ENCODE measurements around the gene PRKAG2.
"Not testable (repeated sequence)": the region's sequence is repeated elsewhere in the genome, so short reads cannot be mapped to it uniquely, and the experiment has no call there.

Gene PRKAG2

DNA sequence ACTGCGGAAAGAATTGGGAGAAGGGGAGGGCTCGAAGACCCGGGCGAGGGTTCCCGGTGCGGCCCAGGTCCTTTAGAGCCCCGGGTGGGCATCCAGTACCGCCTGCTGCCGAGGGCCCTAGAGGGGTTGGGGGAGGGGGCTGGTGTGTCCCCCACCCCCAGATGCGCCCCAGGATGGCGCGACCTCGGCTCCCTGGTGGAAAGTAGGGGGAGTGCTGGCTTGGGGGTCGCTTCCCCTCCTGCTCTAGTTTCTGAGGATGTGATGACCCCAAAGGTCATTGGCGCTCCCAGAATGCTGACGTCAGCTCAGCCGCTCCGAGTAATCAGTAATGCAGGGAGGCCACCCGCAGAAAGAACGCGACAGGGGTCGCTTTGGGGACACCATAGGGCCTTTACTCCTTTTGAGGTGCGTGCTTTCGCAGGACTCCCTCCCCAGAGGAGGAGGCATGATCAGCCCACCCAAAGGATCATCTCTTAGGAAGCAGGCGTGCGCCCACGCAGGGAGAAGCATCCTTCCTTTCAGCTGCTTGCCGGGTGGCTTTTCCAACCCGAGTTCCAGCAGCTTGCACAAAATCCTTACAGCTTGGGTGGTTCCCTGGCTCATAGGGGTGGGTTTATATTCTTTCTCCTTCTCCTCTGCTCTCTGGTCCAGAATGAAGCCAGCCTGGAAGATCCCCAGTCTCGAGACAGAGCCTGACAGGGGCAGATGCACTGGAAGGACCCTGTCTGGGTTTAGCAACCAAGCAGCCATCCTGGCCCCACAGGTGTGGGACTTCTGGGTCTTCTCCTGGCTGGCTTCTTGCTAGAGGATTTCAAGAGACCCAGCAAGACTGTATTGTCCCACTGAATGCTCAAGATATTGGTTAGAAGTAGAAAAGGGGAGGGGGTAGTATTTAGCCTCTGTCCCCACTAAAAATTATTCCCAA, 1.3 kb upstream of the PRKAG2 start:
- H3K4me3 Mint-ChIP-seq, result peak overlapping the region; percentile 93 to 100
- H3K9me3 Mint-ChIP-seq, result no peaks in the 10 kb centered on the region
- ATAC-seq (no peak), DNase-seq (no peak)
- H3K27ac Mint-ChIP-seq, result no peak overlapping the region
- H3K27me3 Mint-ChIP-seq, result no peaks in the 10 kb centered on the region
- H3K4me1 Mint-ChIP-seq, result peaks cover 30% of the 10 kb centered on the region

DNA sequence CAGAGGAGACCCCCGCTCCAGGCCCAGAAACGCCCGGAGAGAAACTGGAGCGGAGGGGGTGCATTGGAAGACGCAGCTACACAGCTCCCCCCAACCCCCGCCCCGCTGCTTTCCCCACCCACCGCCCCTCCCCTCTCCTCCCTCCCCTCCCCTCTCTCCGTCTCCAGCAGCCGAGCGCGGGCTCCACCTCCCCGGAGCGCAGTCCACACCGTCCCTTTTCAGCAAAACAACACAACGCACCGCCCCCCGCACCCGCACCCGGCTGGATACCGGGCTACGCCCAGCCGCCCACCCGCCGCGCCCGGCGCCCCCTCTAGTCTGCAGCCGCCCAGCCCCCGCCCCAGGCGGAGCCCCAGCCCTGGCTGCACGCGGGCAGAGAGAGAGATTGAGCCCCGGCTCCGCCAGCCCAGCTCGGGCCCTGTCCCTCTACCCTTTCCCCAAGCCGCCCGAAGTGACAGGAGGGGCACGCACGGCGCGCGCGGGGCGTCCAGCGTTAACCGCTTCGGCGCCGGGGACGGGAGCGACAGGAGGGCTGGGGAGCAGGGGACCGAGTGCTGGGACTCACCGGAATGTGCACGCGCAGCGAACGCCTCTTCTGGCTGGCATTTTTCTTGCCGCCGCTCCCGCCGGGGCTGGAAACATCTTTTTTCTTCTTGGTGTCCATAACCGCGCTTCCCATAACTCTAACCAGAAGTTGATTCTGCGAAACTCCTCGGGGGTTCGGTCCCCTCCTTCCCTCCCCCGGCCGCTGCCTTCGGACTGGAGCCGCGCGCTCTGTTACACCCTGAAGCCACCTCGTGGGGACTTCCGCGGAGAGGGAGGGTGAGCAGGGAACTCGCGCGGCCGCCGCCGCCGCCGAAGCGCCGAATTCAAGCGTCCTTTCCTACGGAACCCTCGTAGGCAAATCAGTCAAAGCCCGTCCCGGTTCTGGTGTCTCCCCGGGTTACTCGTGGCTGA, 695 bp downstream of the PRKAG2 start:
- DNase-seq (peak; percentile 55 to 57), ATAC-seq (peak; percentile 60)
- H3K4me3 Mint-ChIP-seq, result peak overlapping the region; percentile 93 to 100
- no peaks in the 10 kb centered on the region for H3K27me3 Mint-ChIP-seq
- H3K4me1 Mint-ChIP-seq, result peaks cover 49% of the 10 kb centered on the region
- H3K9me3 Mint-ChIP-seq, result no peaks in the 10 kb centered on the region
- H3K27ac Mint-ChIP-seq, result peak overlapping the region; percentile 47 to 86

DNA sequence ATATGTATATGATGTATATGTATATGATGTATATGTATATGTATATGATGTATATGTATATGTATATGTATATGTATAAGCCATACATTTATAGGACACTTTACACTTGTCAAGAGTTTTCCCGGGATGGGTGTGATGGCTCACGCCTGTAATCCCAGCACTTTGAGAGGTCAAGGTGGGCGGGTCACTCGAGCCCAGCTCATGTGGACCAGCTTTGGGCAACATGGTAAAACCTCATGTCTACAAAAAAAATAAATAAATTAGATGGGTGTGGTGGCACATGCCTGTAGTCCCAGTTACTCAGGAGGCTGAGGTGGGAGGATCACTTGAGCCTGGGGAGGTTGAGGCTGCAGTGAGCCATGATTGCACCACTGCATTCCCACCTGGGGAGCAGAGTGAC, 2.4 kb downstream of the PRKAG2 start:
- Mint-ChIP-seq H3K4me1 (peaks cover 59% of the 10 kb centered on the region), H3K4me3 (peak overlapping the region; percentile 93 to 100)
- not testable (repeated sequence) for DNase-seq, ATAC-seq, H3K27me3 Mint-ChIP-seq, H3K27ac Mint-ChIP-seq, H3K9me3 Mint-ChIP-seq

DNA sequence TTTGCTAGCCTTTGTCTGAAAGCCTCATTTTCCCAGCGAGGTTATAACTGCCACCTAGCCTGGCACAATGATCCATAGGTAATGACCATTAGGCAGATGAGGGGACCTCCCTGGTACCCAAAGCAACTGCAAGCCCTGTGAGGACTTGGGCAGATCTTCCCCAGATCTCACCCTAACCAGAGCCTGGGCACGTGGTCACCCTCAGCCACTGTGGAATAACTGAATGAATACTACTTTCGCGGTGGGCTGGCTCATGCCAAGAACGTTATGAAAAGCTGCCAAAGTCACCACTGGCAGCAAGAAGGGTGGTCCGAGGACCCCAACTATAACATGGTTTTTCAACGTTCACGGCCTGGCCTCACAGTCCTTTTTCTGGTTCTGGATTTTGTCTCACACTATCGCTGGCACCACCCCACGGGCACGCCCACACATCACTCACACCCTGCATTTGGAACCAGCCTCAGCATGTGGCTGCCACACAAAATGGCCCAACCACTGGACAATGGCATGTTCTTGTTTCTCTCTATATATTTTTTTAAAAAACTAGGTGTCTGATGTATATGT, 3.4 kb downstream of the PRKAG2 start:
- Mint-ChIP-seq H3K4me1 (peaks cover 60% of the 10 kb centered on the region), H3K27ac (no peak overlapping the region), H3K27me3 (no peaks in the 10 kb centered on the region), H3K9me3 (no peaks in the 10 kb centered on the region), H3K4me3 (no peak overlapping the region)
- no peak for ATAC-seq
- DNase-seq, result peak in 1 of 2 donors; percentile 37

DNA sequence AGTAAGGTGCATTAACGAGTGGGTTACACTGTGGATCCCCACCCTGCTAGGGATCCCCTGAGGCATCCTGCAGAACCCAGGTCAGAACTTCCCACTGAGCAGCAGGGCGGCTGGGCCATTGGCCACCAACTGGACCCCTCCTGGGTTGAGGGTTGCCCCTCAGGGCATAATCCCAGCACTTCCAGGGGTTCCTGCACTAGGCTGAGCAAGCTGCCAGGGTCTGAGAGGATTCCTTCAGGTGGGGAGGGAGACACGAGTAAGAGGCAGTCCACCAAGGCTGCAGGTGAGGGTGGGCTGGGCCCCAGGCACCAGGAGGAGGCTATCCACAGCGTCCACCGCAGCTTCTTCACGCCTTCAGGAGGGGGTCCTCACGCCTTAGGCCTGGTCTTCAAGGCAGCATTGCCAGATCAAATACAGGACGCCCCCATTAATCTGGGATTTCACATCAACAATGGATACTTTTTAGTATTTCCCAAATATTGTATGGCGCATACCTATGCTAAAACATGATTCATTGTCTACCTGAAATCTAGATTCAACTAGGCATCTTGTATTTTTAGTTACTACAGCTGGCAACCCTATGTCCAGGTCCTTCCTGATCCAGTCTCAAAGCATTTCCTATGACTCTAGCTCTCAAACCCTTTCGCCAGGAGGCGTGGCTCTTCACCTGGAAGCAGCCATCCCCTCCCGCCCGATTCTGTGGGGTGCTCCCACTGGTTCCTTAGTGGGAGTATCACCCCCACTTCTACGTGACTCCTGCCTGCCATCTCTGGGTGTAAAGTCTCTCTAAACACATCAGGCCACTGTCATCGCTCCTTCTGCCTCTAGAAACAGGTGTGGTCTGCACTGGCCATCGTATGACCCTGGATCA, 4.1 kb downstream of the PRKAG2 start:
- Mint-ChIP-seq H3K27ac (peak overlapping the region in 1 of 2 donors; percentile 81), H3K9me3 (no peaks in the 10 kb centered on the region), H3K27me3 (no peaks in the 10 kb centered on the region), H3K4me3 (no peak overlapping the region), H3K4me1 (peaks cover 57% of the 10 kb centered on the region)
- ATAC-seq (no peak), DNase-seq (no peak)

DNA sequence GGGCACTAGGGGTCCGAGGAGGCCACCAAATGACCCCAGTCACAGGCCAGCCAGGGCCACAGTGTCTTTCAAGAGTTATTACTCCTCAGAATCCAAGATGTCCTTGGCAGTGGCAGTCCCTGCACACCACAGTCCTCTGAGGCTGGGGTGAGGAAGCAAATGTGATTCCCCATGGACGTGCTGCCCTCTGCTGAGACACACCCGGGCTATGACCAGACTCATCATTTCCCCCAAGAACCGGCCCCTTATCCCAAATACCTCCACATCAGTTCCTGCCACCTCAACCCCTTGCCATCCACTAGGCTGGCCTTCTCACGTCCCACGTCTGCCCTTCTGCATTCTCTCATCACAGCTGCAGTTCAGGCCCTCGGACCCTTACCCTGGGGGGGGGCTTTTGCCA, 5.0 kb downstream of the PRKAG2 start:
- peak overlapping the region; percentile 28 to 49 for H3K27ac Mint-ChIP-seq
- H3K4me1 Mint-ChIP-seq, result peaks cover 57% of the 10 kb centered on the region
- no peaks in the 10 kb centered on the region for H3K9me3 Mint-ChIP-seq
- H3K4me3 Mint-ChIP-seq, result no peak overlapping the region
- no peaks in the 10 kb centered on the region for H3K27me3 Mint-ChIP-seq
- no peak for DNase-seq
- ATAC-seq, result no peak

DNA sequence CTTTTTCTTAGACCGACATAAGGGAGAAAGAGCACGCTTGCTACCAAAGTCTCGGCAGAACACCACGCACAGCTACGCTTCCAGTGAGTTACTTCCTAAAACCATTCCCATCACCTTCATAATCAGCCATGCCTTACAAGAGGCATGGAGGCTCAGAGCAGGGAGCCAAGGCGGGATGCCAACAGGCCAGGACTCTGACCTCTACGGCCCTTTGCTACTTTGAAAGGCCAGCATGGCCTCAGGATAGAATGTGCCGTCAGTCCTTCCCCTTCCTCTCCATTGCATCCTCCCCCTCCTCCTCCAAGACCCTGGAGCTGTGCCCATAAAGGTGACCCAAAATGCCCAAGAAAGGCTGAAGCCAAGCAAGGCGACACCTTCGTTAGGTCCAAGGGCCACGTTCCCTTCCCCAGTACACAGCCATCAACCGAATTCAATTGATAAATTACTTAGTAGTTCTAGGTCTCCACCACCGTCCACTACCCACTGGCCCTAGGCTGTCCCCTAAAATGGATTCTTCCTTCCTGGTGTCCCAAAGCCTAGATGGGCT, 5.7 kb downstream of the PRKAG2 start:
- no peaks in the 10 kb centered on the region for H3K9me3 Mint-ChIP-seq
- ATAC-seq, result no peak
- no peak overlapping the region for H3K4me3 Mint-ChIP-seq

DNA sequence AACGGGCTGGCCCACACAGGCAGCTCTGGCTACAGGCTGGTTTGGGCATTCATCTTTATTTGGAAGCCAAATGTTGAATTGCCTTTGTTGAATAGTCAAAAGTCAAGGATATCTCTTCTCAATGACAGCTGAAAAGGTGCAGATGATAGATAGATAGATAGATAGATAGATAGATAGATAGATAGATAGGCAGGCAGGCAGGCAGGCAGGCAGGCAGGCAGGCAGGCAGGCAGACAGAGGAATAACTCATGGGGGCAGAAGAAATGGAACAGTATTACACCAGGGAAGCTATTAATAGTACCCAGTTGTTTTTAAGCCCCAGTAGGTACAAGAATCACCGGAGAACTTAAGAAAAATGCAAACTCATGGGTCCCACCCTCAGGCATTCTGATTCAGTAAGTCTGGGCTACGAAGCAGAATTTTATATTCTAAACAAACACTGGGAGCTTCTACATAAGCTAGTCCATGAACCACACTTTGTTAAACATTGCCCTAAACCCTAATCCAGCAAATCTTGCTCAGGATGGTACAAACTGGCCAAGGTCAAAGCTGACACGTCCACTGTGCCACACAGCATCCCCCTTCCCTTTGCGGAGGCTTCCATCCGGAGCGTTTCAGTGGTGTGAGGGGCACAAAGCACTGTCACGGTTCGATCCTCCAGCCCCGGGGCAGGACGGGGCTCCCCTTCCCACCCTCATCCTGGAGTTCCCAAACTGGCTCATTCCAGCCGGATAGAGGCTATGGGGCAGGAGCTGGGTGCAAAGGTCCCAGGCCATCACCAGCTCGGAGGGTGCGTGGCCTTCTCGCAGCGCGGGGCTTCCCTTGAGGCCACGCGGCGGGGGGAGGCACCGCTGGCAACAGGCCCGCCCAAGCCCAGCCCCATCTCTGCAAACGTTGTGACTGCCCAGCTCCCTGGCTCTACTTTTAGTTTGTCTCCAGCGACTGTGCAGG, 6.7 kb downstream of the PRKAG2 start:
- H3K27ac Mint-ChIP-seq, result peak overlapping the region in 1 of 2 donors; percentile 61
- no peak overlapping the region for H3K4me3 Mint-ChIP-seq
- no peaks in the 10 kb centered on the region for H3K27me3 Mint-ChIP-seq
- peaks cover 51% of the 10 kb centered on the region for H3K4me1 Mint-ChIP-seq
- DNase-seq (no peak), ATAC-seq (no peak)
- H3K9me3 Mint-ChIP-seq, result no peaks in the 10 kb centered on the region

More for the DNA sequence above, 5.7 kb downstream of the PRKAG2 start:
- no peak for DNase-seq
- no peaks in the 10 kb centered on the region for H3K27me3 Mint-ChIP-seq
- no peak overlapping the region for H3K27ac Mint-ChIP-seq
- H3K4me1 Mint-ChIP-seq, result peaks cover 52% of the 10 kb centered on the region

DNA sequence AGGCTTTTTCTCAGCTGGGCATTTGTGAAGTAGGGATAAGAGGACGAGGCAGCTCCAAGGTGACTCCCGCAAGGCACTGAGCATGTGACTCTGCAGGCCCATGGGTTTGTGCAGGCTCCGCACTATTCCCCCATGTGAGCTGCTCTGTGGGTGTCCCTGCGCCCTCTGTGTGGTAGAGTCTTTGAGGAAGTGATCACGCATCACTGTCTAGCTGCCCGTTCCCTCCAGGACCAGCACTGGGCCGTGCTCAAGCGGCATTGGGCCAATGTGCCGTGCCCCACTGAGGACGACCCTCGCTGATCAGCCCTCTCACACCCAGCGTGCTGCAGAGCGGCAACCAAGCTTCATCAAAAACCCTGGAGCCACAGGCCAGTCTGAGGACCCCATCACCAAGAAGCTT, 7.5 kb downstream of the PRKAG2 start:
- no peak for ATAC-seq
- Mint-ChIP-seq H3K4me3 (no peak overlapping the region), H3K27ac (no peak overlapping the region), H3K9me3 (no peaks in the 10 kb centered on the region), H3K27me3 (no peaks in the 10 kb centered on the region), H3K4me1 (peaks cover 51% of the 10 kb centered on the region)
- no peak for DNase-seq

DNA sequence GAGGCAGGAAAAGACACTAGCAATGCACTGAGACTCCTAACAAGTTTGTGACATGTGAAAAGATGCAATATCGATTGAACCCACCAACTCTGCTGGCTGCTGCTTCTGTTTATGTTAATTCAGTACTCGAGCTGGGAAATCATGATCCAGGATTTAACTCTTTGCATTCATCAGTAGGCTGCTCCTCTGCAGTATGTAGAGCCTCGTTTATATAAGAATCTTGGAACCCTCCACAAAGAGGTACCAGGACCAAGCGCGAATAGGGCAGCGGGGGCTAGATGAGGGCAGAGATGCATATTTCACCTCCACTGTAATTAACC, 7.8 kb downstream of the PRKAG2 start:
- no peak overlapping the region for H3K4me3 Mint-ChIP-seq
- DNase-seq, result no peak
- H3K4me1 Mint-ChIP-seq, result peaks cover 55% of the 10 kb centered on the region
- no peaks in the 10 kb centered on the region for H3K9me3 Mint-ChIP-seq
- no peaks in the 10 kb centered on the region for H3K27me3 Mint-ChIP-seq
- no peak overlapping the region for H3K27ac Mint-ChIP-seq
- ATAC-seq, result no peak

DNA sequence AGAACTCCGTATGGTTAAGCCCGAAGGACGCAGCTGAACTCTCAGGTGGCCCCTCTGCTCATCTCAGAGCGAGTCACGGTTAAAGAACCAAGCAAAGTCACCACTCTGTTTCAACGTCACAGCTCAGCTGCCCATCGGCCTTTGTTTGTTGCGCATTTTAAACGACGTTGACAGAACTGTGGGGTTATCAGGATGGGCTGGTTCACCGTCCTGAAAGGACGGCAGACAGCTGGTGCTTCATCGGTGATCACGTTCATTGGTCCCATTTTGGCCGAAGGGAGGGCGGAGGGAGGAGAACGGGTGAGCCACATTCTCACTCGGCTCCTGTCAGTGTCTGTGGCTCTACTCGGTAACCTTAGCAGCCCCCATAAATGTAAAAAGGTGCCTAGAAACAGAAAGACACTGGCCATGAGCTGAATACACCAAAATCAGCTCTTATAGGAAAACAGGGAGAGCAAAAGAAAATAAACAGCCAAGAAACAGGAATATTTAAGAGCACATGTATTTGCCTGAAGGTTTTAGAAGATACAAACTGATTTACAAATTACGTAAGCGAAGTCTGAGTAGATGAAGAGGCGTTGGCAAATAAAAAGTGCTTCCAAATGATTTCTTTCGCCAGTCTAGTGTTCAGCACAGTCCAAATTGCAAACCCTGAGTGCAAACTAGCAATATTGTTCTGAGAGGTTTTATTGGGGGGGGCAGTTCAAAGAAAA, 8.4 kb downstream of the PRKAG2 start:
- no peak for DNase-seq
- no peak for ATAC-seq
- H3K4me1 Mint-ChIP-seq, result peaks cover 53% of the 10 kb centered on the region
- no peak overlapping the region for H3K27ac Mint-ChIP-seq
- H3K4me3 Mint-ChIP-seq, result no peak overlapping the region
- H3K9me3 Mint-ChIP-seq, result no peaks in the 10 kb centered on the region
- no peaks in the 10 kb centered on the region for H3K27me3 Mint-ChIP-seq

DNA sequence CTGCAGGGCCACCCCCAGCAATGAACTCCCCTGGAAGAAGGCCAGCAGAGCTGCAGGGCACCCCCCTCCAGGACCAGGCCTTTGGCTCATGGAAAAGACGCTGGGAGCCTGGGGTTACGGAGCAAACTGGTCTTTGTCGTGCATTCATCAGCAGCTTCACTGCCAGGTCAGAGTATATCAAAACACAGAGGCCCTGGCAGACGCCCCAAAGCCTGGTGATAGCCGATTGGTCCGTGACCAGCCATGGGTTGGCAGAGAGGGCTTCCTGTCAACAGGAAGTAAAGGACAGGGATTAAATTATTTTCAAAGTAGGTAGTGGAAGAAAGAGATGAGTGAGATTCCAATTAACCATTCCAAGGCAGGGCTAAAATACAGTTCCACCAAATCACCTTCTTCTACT, 9.0 kb downstream of the PRKAG2 start:
- Mint-ChIP-seq H3K4me3 (no peak overlapping the region), H3K27ac (no peak overlapping the region), H3K27me3 (no peaks in the 10 kb centered on the region), H3K4me1 (peaks cover 47% of the 10 kb centered on the region), H3K9me3 (no peaks in the 10 kb centered on the region)
- DNase-seq (no peak), ATAC-seq (no peak)

All from stimulated activated naive CD8-positive, alpha-beta T cell treated with anti-CD3 and anti-CD28 coated beads, Interleukin-15, amount 100 ng/mL, for 72 hours (primary cell).